Astrocyte of the cerebellum (primary cell): ENCODE measurements around the gene COL4A6.

Source experiments
- DNase-seq: peaks from one replicate; pipeline ENCODE4 v3.0.0-alpha.2; 2011; ENCODE audit warnings: low read depth
- H3K4me3 ChIP-seq: 2 replicates; pipeline ENCODE4 v1.5.1; 2011; ENCODE audit warnings: mild to moderate bottlenecking, low read depth, low read length, moderate library complexity
- in situ Hi-C: cut with HindIII; loops from 2 replicates; pipeline ENCODE4 v1.10.0; 2017; ENCODE audit warnings: low sequenced_read_pairs
- TF ChIP-seq, protein P1 (sequence below): IDR thresholded peaks from 2 replicates; pipeline ENCODE4 v1.5.1; 2012; ENCODE audit warnings: low read length, low read depth, moderate library complexity, mild to moderate bottlenecking; ENCODE audit errors: missing control alignments

Gene COL4A6

DNA sequence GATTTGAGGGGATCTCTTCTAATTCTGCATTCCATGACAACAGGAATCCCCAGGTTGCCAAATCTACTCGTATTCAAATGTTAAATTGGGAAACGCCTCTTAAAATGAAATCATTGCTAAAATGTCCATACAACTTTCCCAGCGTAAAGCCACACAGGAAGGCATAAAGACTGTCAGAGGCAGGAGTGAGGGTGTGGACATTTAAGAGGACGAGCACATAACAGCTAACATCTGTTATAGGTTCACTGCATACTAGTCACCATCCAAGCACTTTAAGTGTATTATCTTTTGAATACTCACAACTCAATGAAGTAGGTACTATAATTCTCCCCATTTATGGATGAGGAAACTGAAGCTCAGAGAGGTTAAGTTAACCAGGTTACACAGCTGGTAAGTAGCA lies 311.1 kb downstream of the COL4A6 start:
- H3K4me3 ChIP-seq, result no peak overlapping the region
- TF ChIP-seq, protein P1, sequence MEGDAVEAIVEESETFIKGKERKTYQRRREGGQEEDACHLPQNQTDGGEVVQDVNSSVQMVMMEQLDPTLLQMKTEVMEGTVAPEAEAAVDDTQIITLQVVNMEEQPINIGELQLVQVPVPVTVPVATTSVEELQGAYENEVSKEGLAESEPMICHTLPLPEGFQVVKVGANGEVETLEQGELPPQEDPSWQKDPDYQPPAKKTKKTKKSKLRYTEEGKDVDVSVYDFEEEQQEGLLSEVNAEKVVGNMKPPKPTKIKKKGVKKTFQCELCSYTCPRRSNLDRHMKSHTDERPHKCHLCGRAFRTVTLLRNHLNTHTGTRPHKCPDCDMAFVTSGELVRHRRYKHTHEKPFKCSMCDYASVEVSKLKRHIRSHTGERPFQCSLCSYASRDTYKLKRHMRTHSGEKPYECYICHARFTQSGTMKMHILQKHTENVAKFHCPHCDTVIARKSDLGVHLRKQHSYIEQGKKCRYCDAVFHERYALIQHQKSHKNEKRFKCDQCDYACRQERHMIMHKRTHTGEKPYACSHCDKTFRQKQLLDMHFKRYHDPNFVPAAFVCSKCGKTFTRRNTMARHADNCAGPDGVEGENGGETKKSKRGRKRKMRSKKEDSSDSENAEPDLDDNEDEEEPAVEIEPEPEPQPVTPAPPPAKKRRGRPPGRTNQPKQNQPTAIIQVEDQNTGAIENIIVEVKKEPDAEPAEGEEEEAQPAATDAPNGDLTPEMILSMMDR, result no peak
- in situ Hi-C loops, result no loop called here
- no peak for DNase-seq

DNA sequence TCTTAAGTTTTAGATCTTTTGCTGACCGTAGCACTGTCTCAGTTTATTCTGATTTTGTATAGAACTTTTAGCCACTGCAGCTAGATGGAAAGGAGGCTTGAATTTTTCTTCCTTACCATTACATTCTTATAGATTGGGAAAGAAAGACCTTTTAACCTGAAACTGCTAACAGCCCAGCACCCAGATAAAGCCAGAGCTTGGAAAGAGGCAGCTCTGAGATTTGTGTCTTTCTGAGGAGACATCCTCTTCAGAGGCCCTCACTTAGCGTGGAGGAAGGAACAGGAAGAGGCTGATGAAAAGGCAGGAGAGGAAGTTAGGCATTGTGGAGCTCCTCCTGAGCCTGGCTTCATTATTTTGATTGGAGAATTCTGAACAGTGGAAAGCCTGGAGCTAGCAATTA lies 311.6 kb downstream of the COL4A6 start:
- no peak overlapping the region for H3K4me3 ChIP-seq
- TF ChIP-seq, protein P1, result no peak
- DNase-seq, result no peak
- in situ Hi-C loops, result no loop called here

DNA sequence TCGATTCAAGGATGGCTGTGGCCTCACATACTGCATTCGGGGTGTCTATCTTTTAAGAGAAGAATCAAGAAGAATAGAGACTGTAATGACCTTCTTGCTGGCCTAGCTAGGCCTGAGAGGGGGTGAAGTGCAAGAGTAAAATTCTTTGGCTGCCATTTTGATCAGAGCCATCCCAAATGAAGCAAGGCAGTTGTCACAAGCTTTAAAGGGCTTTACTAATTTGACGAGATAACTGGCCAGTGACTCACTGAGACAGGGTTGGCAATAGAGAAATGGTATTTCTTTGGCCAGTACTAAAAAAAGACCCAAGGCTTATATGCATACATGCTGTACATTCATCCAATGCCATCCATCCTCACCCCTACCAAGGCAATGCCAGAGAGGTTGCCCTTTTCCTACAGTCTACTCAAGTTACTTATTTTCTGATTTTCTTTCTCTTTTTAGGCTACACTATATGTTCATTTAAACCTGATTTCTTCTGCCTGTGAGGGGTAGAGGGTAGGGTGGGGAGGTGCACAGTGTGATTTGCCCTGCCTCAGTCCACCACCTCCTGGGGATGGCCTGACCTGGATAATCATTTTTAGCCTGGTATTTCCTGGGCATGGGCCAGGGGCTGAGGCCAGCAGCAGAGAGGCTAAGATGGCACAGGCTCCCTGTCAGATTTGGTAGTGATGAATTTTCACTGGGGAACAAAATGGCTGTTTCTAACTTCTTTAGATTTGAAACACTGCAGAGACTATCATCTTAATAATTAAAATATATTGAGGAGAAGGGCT lies 314.4 kb downstream of the COL4A6 start:
- no peak for DNase-seq
- in situ Hi-C loops, result loop anchor here (5.0 kb wide), 1 partner anchor 64 kb away; no protein-coding TSS in a partner anchor
- TF ChIP-seq, protein P1, result no peak
- H3K4me3 ChIP-seq, result no peak overlapping the region

DNA sequence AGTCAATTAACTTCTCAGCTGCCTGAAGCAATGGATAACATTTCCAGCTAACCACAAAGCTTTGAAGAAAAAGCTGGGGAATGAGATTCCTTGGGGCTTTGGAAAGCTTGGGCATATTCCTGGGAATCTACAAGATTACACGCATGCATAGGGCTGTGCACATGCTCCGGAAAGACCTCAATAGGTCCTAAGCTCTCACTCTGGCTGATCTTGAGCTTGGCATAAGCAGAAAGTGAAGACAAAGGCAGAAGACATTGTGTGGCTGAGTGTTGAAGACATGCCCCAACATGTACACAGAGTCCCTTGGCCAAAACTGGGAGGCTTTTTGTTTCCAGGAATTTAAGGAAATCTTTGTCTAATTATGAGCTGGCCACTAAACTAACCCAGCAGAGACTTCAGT lies 315.5 kb downstream of the COL4A6 start:
- peak; percentile 9 for DNase-seq
- in situ Hi-C loops, result loop anchor here (5.0 kb wide), 1 partner anchor 65 kb away; no protein-coding TSS in a partner anchor
- TF ChIP-seq, protein P1, result no peak
- no peak overlapping the region for H3K4me3 ChIP-seq

DNA sequence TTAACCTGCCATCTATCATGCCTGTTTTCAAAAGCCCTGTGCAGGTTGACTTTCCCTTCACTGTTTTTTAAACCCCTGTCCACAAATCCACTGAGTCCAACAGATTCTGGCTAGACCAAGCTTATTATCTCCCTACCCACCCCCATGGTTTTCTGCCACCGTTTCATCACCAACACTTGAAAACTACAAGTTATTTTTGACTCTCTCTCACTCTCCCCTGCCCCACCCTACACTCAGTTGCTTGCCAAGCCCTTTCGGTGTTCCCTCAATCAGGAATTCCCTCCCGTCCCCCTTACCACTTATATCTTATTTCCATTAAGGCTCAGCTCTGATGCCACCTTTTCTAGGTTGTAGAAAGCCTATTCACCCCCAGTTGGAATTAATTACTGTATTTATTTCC lies 316.9 kb downstream of the COL4A6 start:
- no peak overlapping the region for H3K4me3 ChIP-seq
- in situ Hi-C loops, result loop anchor here (5.0 kb wide), 1 partner anchor 66 kb away; no protein-coding TSS in a partner anchor
- TF ChIP-seq, protein P1, result no peak
- no peak for DNase-seq

DNA sequence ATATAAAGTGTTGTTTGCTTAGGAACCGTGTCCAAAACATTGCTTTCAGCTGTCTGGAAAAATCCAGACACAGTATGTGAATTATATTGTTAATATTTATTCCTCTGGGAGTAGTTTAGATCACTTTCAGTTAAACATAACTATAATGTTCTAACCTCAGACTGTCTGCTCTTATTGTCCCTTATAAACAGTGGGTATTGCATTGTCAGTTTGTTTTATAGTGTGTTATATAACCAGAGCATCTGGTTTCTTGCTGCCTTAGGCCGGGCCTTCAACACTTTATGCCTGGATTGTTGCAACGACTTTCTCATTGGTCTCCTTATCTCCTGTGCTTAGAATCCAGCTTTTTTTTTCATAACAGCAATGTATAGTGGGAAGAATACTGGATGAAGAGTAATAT lies 320.2 kb downstream of the COL4A6 start:
- in situ Hi-C loops, result no loop called here
- H3K4me3 ChIP-seq, result no peak overlapping the region
- no peak for DNase-seq
- TF ChIP-seq, protein P1, result no peak

DNA sequence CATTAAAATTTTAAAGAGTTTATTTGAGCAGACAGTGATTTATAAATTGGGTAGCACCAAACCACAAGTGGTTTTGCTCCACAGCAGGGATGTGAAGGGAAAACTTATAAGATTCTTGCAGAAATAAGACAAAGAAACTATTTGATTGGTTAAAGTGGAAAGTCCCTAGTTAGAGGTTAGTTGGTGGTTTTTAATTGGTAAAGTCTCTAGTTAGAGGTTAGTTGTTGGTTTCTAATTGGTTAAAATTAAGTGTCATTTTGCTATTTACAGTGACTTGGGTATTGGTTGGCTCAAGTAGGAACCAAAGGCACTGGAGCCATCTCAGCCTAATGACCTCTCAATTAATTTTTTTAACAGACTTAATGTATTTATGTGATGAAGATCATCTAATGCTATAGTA lies 323.7 kb downstream of the COL4A6 start:
- in situ Hi-C loops, result no loop called here

More for the DNA sequence above, 323.7 kb downstream of the COL4A6 start:
- peak; percentile 9 for DNase-seq
- TF ChIP-seq, protein P1, result no peak
- no peak overlapping the region for H3K4me3 ChIP-seq
